GM21786 (cell line): Measurements from ENCODE around the gene PTPRN2.
"Not testable (repeated sequence)": the region's sequence is repeated elsewhere in the genome, so short reads cannot be mapped to it uniquely, and the experiment has no call there.

ENCODE experiments used
- ATAC-seq: cut with Tn5 transposase; IDR thresholded peaks from one replicate; pipeline ENCODE4 v1.9.1; 2021; ENCODE audit not compliant: unreplicated experiment

The PTPRN2 gene

GRCh38 chr7:157671358-157672255 is 916.0 kb downstream of the PTPRN2 start:
- no peak for ATAC-seq

- no peak for ATAC-seq
Measured at GRCh38 chr7:157670490-157671357, 916.9 kb downstream of the PTPRN2 start.

GRCh38 chr7:157669768-157670351 is 917.8 kb downstream of the PTPRN2 start:
- no peak for ATAC-seq

- ATAC-seq, result no peak
Measured at GRCh38 chr7:157668884-157669767, 918.5 kb downstream of the PTPRN2 start.

GRCh38 chr7:157668221-157668883 is 919.3 kb downstream of the PTPRN2 start:
- no peak for ATAC-seq

GRCh38 chr7:157667731-157668130 is 919.9 kb downstream of the PTPRN2 start:
- no peak for ATAC-seq

- no peak for ATAC-seq
Measured at GRCh38 chr7:157667261-157667660, 920.4 kb downstream of the PTPRN2 start.

- ATAC-seq, result no peak
Measured at GRCh38 chr7:157666530-157667040, 921.0 kb downstream of the PTPRN2 start.

GRCh38 chr7:157665634-157665988 is 922.0 kb downstream of the PTPRN2 start:
- ATAC-seq, result not testable (repeated sequence)

- no peak for ATAC-seq
Measured at GRCh38 chr7:157664871-157665633, 922.6 kb downstream of the PTPRN2 start.

- no peak for ATAC-seq
Measured at GRCh38 chr7:157664034-157664433, 923.6 kb downstream of the PTPRN2 start.

- no peak for ATAC-seq
Measured at GRCh38 chr7:157662981-157663716, 924.5 kb downstream of the PTPRN2 start.

GRCh38 chr7:157662110-157662791 is 925.4 kb downstream of the PTPRN2 start:
- ATAC-seq, result no peak

GRCh38 chr7:157661611-157661975 is 926.0 kb downstream of the PTPRN2 start:
- no peak for ATAC-seq

- ATAC-seq, result no peak
Measured at GRCh38 chr7:157660971-157661610, 926.5 kb downstream of the PTPRN2 start.

- ATAC-seq, result no peak
Measured at GRCh38 chr7:157658851-157659412, 928.7 kb downstream of the PTPRN2 start.
